ENCODE measurements around the gene CIT.

DNA sequence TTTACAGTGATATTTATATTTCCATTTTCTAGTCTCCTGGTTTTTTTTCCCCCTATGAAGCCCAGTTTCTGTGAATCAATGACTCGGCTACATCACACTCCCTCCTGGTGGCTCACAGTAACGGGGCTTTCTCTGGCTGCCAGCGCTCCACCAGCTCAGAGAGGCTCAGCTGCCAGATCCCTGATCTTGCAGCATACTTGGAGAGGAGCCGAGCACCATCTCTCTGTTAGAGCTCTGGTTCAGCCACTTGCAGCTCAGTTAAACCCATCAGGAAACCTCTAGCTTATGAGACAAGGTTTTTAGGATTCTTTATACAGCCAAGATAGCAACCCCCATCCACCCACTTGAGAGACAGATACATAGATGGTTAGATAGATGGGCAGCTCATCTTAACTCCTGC lies 74.6 kb downstream of the CIT start:
- TF ChIP-seq, protein P1, sequence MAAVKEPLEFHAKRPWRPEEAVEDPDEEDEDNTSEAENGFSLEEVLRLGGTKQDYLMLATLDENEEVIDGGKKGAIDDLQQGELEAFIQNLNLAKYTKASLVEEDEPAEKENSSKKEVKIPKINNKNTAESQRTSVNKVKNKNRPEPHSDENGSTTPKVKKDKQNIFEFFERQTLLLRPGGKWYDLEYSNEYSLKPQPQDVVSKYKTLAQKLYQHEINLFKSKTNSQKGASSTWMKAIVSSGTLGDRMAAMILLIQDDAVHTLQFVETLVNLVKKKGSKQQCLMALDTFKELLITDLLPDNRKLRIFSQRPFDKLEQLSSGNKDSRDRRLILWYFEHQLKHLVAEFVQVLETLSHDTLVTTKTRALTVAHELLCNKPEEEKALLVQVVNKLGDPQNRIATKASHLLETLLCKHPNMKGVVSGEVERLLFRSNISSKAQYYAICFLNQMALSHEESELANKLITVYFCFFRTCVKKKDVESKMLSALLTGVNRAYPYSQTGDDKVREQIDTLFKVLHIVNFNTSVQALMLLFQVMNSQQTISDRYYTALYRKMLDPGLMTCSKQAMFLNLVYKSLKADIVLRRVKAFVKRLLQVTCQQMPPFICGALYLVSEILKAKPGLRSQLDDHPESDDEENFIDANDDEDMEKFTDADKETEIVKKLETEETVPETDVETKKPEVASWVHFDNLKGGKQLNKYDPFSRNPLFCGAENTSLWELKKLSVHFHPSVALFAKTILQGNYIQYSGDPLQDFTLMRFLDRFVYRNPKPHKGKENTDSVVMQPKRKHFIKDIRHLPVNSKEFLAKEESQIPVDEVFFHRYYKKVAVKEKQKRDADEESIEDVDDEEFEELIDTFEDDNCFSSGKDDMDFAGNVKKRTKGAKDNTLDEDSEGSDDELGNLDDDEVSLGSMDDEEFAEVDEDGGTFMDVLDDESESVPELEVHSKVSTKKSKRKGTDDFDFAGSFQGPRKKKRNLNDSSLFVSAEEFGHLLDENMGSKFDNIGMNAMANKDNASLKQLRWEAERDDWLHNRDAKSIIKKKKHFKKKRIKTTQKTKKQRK (IDR thresholded peaks at IDR 0.05; ENCODE audit: low read depth, low read length): no peak
- no peak for TF ChIP-seq ETV6 (conservative IDR thresholded peaks at IDR 0.05 in 1 of 2, IDR thresholded peaks at IDR 0.05 in 1 of 2; ENCODE audit: borderline replicate concordance in 1 of 2, low read depth in 1 of 2)
- TF ChIP-seq, protein P2, sequence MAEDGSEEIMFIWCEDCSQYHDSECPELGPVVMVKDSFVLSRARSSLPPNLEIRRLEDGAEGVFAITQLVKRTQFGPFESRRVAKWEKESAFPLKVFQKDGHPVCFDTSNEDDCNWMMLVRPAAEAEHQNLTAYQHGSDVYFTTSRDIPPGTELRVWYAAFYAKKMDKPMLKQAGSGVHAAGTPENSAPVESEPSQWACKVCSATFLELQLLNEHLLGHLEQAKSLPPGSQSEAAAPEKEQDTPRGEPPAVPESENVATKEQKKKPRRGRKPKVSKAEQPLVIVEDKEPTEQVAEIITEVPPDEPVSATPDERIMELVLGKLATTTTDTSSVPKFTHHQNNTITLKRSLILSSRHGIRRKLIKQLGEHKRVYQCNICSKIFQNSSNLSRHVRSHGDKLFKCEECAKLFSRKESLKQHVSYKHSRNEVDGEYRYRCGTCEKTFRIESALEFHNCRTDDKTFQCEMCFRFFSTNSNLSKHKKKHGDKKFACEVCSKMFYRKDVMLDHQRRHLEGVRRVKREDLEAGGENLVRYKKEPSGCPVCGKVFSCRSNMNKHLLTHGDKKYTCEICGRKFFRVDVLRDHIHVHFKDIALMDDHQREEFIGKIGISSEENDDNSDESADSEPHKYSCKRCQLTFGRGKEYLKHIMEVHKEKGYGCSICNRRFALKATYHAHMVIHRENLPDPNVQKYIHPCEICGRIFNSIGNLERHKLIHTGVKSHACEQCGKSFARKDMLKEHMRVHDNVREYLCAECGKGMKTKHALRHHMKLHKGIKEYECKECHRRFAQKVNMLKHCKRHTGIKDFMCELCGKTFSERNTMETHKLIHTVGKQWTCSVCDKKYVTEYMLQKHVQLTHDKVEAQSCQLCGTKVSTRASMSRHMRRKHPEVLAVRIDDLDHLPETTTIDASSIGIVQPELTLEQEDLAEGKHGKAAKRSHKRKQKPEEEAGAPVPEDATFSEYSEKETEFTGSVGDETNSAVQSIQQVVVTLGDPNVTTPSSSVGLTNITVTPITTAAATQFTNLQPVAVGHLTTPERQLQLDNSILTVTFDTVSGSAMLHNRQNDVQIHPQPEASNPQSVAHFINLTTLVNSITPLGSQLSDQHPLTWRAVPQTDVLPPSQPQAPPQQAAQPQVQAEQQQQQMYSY (CRISPR knock-in tag; IDR thresholded peaks at IDR 0.05): no peak
